Upper lobe of left lung (tissue), 4 donors: ENCODE results near the gene CCDC61.

ENCODE experiments used
- POLR2A ChIP-seq, 4 donors: fragments of 450-650 bp; IDR thresholded peaks; one replicate each; pipeline ENCODE4 v1.5.1; 2016 to 2017; ENCODE audit warnings: antibody characterized with exemption in 4 of 4, mild to moderate bottlenecking in 2 of 4
- POLR2AphosphoS5 ChIP-seq, 2 donors: sonication (generic); formaldehyde crosslinking; IDR thresholded peaks; one replicate each; pipeline ENCODE4 v1.5.1; 2017; ENCODE audit warnings: antibody characterized with exemption in 2 of 2
- TF ChIP-seq, protein P1 (sequence below), 6 experiments: fragments of 450-650 bp in 4 of 6; fragments of 200-600 bp in 2 of 6; sonication (generic) in 2 of 6; IDR thresholded peaks; one replicate each; pipeline ENCODE4 v1.5.1; 2016 to 2019; ENCODE audit warnings: antibody characterized with exemption in 6 of 6

DNA sequence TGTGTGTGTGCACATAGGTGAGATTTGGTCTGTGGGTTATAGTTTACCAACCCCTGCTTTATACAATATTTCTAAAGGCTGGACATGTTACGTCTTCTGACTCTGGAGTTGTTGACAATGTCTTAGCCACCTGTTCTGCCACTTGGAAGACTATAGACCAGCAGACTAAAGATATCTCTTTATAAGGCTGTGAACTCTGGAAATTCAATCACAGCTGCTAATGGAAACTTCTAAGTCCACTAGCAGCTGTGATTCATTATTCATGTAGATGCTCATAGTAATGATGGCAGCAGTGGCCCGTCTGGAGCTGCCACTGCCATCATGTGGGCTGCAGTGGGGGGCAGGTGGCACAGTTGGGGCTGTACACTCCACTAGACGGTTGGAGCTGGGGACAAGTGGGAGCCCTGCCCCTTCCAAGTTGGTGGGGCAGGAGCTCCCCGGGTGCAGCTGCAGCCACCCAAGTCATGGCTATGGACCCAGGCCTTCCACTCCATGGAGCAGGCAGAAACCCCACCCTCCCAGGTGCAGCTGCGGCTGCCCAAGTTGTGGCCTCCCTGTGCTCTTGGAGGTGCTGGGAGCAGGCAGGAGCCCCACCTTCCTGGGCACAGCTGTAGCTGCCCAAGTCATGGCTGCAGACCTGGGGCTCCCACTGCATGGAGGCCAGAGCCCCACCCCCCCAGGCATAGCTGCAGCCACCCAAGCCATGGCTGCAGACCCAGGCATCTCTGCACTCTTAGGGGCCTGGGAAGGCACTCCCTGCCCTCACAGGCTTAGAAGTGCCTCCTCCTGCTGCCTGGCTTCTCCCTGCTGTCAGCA lies 36.7 kb downstream of the CCDC61 start:
- TF ChIP-seq POLR2AphosphoS5 (IDR thresholded peaks at IDR 0.05) (no peak), POLR2A (IDR thresholded peaks at IDR 0.05) (no peak)
- TF ChIP-seq, protein P1, sequence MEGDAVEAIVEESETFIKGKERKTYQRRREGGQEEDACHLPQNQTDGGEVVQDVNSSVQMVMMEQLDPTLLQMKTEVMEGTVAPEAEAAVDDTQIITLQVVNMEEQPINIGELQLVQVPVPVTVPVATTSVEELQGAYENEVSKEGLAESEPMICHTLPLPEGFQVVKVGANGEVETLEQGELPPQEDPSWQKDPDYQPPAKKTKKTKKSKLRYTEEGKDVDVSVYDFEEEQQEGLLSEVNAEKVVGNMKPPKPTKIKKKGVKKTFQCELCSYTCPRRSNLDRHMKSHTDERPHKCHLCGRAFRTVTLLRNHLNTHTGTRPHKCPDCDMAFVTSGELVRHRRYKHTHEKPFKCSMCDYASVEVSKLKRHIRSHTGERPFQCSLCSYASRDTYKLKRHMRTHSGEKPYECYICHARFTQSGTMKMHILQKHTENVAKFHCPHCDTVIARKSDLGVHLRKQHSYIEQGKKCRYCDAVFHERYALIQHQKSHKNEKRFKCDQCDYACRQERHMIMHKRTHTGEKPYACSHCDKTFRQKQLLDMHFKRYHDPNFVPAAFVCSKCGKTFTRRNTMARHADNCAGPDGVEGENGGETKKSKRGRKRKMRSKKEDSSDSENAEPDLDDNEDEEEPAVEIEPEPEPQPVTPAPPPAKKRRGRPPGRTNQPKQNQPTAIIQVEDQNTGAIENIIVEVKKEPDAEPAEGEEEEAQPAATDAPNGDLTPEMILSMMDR (IDR thresholded peaks at IDR 0.05): no peak
